ENCODE data around the gene COL7A1.
"Not testable (repeated sequence)": the region's sequence is repeated elsewhere in the genome, so short reads cannot be mapped to it uniquely, and the experiment has no call there.

Gene COL7A1

DNA sequence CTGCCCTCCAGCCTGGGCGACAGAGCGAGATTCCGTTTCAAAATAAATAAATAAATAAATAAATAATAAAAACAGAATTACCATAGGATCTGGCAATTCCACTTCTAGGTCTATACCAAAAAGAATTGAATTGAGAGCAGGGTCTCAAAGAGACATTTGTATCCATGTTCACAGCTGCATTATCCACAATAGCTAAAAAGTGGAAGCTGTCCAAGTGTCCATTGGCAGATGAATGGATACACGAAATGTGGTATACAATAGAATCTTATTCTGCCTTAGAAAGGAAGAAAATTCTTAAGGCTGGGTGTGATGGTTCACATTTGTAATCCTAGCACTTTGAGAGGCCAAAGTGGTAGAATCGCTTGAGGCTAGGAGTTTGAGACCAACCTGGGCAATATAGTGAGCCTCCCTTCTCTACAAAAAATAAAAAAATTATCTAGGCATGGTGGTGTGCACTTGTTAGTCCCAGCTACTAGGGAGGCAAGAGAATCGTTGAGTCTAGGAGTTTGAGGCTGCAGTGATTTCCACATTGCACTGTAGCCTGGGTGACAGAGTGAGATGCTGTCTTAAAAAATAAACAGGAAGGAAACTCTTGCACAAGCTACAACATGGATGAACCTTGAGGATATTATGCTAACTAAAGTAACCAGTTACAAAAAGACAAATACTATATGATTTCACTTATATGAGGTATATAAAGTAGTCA, 62.7 kb downstream of the COL7A1 start:
- no peak for DNase-seq

- DNase-seq: not testable (repeated sequence)
Measured at GRCh38 chr3:48530701-48531100, 64.4 kb downstream of the COL7A1 start.

- no peak for DNase-seq
Measured at GRCh38 chr3:48528754-48529153, 66.4 kb downstream of the COL7A1 start.

DNA sequence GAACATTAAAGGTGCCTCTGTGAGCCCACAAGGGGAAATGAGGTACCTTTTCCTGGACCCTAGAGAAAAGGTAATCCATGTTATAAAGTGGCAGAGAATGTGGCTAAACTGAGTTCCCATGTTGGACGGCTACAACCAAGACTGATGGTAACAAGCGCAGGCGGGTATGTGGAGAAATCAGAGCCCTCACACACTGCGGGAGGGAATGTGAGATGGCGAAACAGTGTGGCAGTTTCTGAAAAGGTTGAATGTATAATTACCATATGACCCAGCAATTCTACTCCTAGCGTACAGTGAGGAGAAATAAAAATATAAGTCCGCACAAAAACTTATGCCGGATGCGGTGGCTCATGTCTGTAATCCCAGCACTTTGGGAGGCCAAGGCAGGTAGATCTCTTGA, 67.1 kb downstream of the COL7A1 start:
- DNase-seq: no peak

GRCh38 chr3:48524970-48525369, 70.2 kb downstream of the COL7A1 start:
- no peak for DNase-seq

GRCh38 chr3:48521635-48522034, 73.5 kb downstream of the COL7A1 start:
- no peak for DNase-seq

DNA sequence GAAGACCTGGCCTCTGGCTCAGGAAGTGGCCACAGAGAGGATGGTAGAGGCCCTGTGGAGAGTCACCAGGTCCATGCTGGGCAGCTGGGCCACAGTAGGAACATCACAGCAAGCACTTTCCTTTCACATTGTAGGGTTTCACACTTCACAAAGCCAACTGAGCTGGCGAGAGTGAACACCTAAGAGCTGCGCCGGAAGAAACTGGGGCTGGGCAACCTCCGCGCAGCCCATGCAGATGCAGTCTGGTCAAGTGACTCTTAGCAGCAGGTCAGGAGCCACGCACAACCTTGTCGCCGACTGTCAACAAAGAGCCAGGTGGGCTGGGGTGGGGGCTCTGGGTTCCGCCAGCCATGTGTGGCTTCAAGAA, 75.9 kb downstream of the COL7A1 start:
- no peak for DNase-seq

DNA sequence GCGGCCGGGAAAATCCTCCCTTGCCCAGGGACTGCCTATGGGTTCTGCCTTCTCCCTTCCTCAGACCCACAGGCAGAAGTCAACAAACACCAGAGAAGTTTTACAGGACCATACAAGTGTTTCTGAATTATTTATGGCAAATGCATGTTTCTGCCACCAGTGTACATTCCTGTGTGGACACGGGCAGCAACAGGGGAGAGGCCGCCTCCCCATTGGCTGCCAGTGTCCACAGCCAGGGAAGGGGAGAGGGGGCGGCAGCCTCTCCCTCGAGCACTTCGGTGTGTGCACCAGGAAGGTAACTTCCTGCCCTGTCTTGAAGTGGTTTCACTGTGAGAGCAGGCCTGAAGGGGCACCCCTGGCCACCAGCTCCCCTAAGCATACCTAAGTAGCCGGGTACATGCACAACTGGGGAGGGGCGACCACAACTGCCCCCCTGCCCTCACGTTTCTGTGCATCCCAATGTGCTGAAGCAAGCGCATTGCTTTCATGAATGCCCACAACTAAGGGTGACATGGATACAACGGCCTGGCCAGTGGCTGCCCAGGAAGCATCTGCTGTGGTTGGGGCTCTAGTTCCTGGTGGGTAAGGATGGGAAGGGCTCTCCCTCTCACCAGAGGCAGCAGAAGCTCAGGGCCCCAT, 76.4 kb downstream of the COL7A1 start:
- DNase-seq: no peak

GRCh38 chr3:48518069-48518468, 77.1 kb downstream of the COL7A1 start:
- DNase-seq: no peak

DNA sequence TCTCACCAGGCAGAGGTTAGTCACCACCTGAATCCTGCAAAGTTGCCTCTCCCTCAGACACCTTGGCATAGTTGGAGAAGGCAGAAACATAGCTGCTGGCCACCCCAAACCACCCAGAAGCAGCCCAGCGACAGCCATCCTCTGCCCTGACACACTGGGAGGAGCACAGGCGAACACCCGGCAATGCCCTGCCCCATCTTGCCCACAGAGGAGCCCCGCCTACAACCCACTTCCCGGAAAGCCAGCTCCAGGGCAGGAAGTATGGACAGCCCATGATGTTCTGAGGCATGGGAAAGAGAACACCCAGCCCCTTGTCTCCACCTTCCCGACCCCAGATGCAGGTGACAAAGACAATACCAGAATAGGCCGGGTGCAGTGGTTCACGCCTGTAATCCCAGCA, 78.6 kb downstream of the COL7A1 start:
- DNase-seq: no peak

DNA sequence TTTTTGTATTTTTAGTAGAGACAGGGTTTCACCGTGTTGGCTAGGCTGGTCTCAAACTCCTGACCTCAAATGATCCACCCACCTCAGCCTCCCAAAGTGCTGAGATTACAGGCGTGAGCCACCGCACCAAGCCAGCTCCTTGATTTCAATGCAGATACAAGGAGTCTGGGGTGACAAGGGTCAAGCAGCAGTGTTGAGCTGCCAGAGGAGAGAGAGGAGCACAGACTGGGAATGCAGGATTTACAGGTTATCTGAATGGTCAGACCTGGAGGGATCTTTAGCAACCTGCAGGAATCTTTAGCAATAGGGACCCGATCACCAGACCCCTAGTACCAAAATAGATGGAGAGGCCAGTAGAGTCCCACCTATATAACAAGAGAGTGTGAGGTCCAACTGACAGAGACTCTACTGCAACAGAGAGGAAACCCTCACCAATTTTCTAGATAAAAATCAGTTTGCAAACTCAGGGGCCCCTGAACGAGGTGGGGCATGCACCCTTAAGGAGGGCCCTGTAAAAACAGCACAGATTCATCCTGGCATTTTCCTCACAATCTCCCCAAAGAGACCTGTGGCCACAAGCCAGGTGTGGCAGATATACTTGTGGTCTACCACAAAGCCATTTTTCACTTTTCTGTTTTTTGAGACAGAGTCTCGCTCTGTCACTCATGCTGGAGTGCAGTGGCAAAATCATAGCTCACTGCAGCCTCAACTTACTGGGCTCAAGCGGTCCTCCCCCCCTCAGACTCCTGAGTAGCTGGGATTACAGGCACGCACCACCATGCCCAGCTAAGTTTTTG, 80.5 kb downstream of the COL7A1 start:
- DNase-seq: no peak

All from stimulated activated CD4-positive, alpha-beta T cell treated with anti-CD3 and anti-CD28 coated beads, Interleukin-12 subunit alpha, Interleukin-12 subunit beta, amount 100 ng/mL, for 4 hours (primary cell).